ENCODE results near the gene FAM81B. TPM values are rescaled to one million over a fixed set of nuclear protein-coding genes. Genes with fewer than 3 reads are reported as not detected.

FAM81B gene
- total and polyA plus RNA-seq, 2 of the 4 experiments (the other 2 are of a cell fraction): not detected

GRCh38 chr5:95369782-95370181, 21.4 kb upstream of the FAM81B start:
- intact Hi-C loops (cut with micrococcal nuclease) (no loop called here), dilution Hi-C loops (cut with HindIII; ENCODE audit: low sequenced_read_pairs, unreplicated experiment) (no loop called here), in situ Hi-C loops (cut with MboI; ENCODE audit: low sequenced_read_pairs) (no loop called here)
- H3K9ac ChIP-seq (ENCODE audit: low read depth, low read length): no peak overlapping the region
- no peak overlapping the region for H2BK5ac ChIP-seq (ENCODE audit: low read depth, low read length, poor library complexity, severe bottlenecking)
- no peak overlapping the region for H4K91ac ChIP-seq (ENCODE audit: insufficient read depth, low read depth, low read length)
- no peaks in the 10 kb centered on the region for H3K4me1 ChIP-seq (ENCODE audit: control insufficient read depth, insufficient read depth, low read length)
- no peaks in the 10 kb centered on the region for H4K20me1 ChIP-seq (ENCODE audit: insufficient read depth, low read length)
- ChIA-PET POLR2A (ENCODE audit: unreplicated experiment) (no interaction called here), CTCF (no interaction called here)
- ATAC-seq (ENCODE audit: low read depth) (no peak), DNase-seq (no peak)
- H3K9me1 ChIP-seq (ENCODE audit: insufficient read depth, low read length): no peaks in the 10 kb centered on the region
- no peak overlapping the region for H3K23ac ChIP-seq (ENCODE audit: low read depth, low read length)
- H2AK5ac ChIP-seq (ENCODE audit: low read depth, low read length): no peak overlapping the region
- H2AFZ ChIP-seq (replicated peaks; ENCODE audit: low read length, poor library complexity): no peak overlapping the region
- no CpG with 5 or more reads among the region's 3 CpGs for WGBS, 2 experiments (ENCODE audit: extremely low coverage in 2 of 2, insufficient read length in 1 of 2)
- no peak overlapping the region for H3K4me3 ChIP-seq (ENCODE audit: insufficient read depth, low read depth, low read length)
- H2BK20ac ChIP-seq (ENCODE audit: low read depth, low read length): no peak overlapping the region
- no peak overlapping the region for H2AK9ac ChIP-seq (replicated peaks; ENCODE audit: low read depth, low read length, poor library complexity)
- 0 out of 2 replicates have a peak, but pooled peaks cover 2% of the 10 kb centered on the region for H3K27me3 ChIP-seq (ENCODE audit: control insufficient read depth, insufficient read depth, low read length)
- H3K4ac ChIP-seq (ENCODE audit: low read depth, low read length): no peak overlapping the region
- no peak for TF ChIP-seq SMC3 (IDR thresholded peaks at IDR 0.05; ENCODE audit: low read depth, low read length)
- no peak for TF ChIP-seq CEBPB (IDR thresholded peaks at IDR 0.05; ENCODE audit: low read depth, low read length)
- TF ChIP-seq MAFK (IDR thresholded peaks at IDR 0.05; ENCODE audit: low read depth, low read length): no peak
- TF ChIP-seq CHD1 (IDR thresholded peaks at IDR 0.05; ENCODE audit: low read depth, low read length): no peak
- TF ChIP-seq ELK1 (IDR thresholded peaks at IDR 0.05; ENCODE audit: borderline replicate concordance, low read depth, low read length): no peak
- no peak for TF ChIP-seq MAZ (IDR thresholded peaks at IDR 0.05; ENCODE audit: borderline replicate concordance, low read depth, low read length)
- no peak for TF ChIP-seq NFE2L2 (IDR thresholded peaks at IDR 0.05; ENCODE audit: low read depth, low read length)
- no peak for TF ChIP-seq RAD21 (IDR thresholded peaks at IDR 0.05; ENCODE audit: low read length)
- TF ChIP-seq MXI1 (IDR thresholded peaks at IDR 0.05; ENCODE audit: borderline replicate concordance, low read depth, low read length): no peak
- no peak for TF ChIP-seq RCOR1 (IDR thresholded peaks at IDR 0.05; ENCODE audit: insufficient replicate concordance, low read length)
- TF ChIP-seq POLR2A (IDR thresholded peaks at IDR 0.05; ENCODE audit: low read depth, low read length): no peak
- no peak for TF ChIP-seq BHLHE40 (IDR thresholded peaks at IDR 0.05; ENCODE audit: low read depth, low read length)
- TF ChIP-seq RFX5 (IDR thresholded peaks at IDR 0.05; ENCODE audit: low read depth, low read length): no peak
- TF ChIP-seq FOS (IDR thresholded peaks at IDR 0.05; ENCODE audit: low read depth, low read length): no peak
- TF ChIP-seq USF2 (IDR thresholded peaks at IDR 0.05; ENCODE audit: low read depth, low read length): no peak
- TF ChIP-seq CTCF (conservative IDR thresholded peaks at IDR 0.05; ENCODE audit: low read depth, low read length): no peak
- H2BK15ac ChIP-seq (ENCODE audit: low read depth, low read length): no peak overlapping the region
- H4K8ac ChIP-seq (ENCODE audit: low read depth in 2 of 2, low read length in 2 of 2): no peak overlapping the region
- no peaks in the 10 kb centered on the region for H3K79me1 ChIP-seq (ENCODE audit: low read depth in 1 of 2, low read length in 2 of 2)
- no TSS peak for BruUV-seq (replicated peaks)
- H2BK120ac ChIP-seq (ENCODE audit: low read depth, low read length): no peak overlapping the region
- no peak overlapping the region for H3K56ac ChIP-seq (ENCODE audit: extremely low read depth, insufficient read depth, low read length)
- no peak overlapping the region for H3K4me2 ChIP-seq (ENCODE audit: low read depth, low read length)
- no peaks in the 10 kb centered on the region for H3K9me3 ChIP-seq (ENCODE audit: control insufficient read depth, insufficient read depth, low read length)
- H4K5ac ChIP-seq (ENCODE audit: low read depth, low read length): no peak overlapping the region
- no peak overlapping the region for H3K18ac ChIP-seq (ENCODE audit: low read depth, low read length)
- H3K27ac ChIP-seq (ENCODE audit: insufficient read depth, low read length): no peak overlapping the region
- H3K14ac ChIP-seq (replicated peaks; ENCODE audit: low read depth, low read length): no peak overlapping the region
- no peaks in the 10 kb centered on the region for H3K36me3 ChIP-seq (ENCODE audit: control insufficient read depth, insufficient read depth, low read length)

Measured in IMR-90 (cell line).